GM21447 (cell line): ENCODE results near the gene CFAP97.
"Not testable (repeated sequence)": the region's sequence is repeated elsewhere in the genome, so short reads cannot be mapped to it uniquely, and the experiment has no call there.

Experiments
- ATAC-seq: cut with Tn5 transposase; IDR thresholded peaks from one replicate; pipeline ENCODE4 v1.9.1; 2021; ENCODE audit not compliant: unreplicated experiment

CFAP97 gene

DNA sequence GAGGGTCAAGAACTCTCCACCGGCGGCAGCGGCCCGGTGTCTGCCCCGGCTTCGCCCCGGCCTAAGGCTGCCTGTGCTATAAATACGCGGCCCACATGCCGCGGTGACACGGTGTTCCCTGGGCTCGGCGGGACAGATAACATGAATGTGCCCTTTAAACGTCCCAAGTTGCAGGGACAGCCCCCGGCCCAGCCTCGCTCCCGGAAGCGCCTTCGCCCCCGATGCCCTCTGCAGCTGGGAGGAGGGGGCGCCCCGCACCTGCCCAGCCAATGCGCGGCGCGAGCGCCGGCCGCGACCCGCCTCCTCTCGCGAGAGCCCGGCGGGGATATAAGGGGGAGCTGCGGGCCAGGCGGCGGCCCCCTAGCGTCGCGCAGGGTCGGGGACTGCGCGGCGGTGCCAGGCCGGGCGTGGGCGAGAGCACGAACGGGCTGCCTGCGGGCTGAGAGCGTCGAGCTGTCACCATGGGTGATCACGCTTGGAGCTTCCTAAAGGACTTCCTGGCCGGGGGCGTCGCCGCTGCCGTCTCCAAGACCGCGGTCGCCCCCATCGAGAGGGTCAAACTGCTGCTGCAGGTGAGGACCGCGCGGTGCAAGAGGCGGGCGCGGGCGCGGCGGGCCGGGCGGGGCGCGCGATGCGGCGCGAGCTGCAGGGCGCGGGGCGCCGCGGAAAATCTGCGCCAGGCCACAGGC is 60.7 kb downstream of the CFAP97 start, which contains the start of gene SLC25A4:
TSS of gene SLC25A4 (plus strand) at position 355 of the 689 bp plus-strand sequence. CDS start at position 462, 107 bp downstream.
- ATAC-seq, result peak; percentile 91

- ATAC-seq, result no peak
Measured at GRCh38 chr4:185142564-185142911, 61.3 kb downstream of the CFAP97 start.

GRCh38 chr4:185141777-185142176 is 62.0 kb downstream of the CFAP97 start:
- ATAC-seq, result no peak

GRCh38 chr4:185139736-185140135 is 64.1 kb downstream of the CFAP97 start:
- no peak for ATAC-seq

- no peak for ATAC-seq
Measured at GRCh38 chr4:185138161-185138560, 65.6 kb downstream of the CFAP97 start.

DNA sequence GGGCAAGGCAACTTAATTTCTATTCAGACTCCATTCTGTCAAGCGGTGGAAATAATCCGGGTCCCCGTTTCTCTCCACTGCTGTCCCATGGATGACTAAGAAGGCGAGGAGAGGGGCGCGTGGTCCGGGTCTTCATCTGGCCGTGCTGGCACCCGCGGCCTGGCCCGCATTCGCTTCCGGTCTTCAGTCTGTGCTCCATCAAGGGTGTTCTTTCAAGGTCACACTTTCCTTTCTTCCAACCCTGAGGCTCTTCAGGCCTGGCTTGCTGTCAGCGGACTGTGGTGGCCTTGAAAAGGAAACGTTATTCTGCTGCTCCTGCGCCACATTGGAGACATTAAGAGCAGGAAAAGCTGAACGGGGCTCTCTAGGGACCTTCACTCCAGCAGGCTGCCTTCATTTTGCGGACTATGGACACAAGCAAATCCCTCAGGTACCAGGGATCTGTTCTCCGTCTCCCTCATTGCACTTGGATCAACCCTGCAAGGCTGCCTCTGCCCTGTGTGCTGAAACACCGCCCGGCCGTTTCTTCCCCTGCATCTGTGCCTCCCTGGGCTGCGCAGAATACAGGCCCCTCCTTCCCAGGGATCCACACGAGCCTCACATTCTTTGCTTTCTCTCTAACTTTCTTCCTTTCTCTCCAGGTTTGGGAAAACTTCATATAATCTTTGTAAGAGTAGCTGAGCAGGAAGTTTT is 66.4 kb downstream of the CFAP97 start:
- no peak for ATAC-seq

DNA sequence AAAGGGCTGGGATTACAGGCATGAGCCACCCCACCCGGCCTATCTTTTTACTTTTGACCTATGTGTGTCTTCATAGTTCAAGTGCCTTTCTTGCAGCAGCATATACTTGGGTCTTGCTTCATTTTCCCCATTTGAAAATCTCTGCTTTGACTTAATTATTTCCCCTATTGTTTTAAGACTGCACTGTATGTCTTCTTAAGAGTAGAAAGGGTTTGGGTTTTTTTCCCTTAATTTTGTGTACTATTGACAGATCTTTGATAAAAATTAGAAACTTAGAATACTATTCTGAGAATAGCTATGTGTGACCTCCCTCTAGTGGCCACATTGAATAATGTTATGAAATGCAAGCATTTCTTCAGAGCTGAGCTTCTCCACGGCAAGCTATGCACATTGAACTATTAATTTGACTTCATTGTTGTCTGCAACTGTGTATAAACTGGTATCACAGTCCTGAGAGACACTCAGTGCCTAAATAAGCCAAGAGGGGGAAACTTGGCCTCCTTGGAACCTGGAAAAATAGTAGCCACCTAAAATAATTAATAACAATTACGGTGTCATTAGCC is 69.4 kb downstream of the CFAP97 start:
- peak; percentile 57 for ATAC-seq

- peak; percentile 55 for ATAC-seq
Measured at GRCh38 chr4:185128272-185129119, 75.3 kb downstream of the CFAP97 start.

DNA sequence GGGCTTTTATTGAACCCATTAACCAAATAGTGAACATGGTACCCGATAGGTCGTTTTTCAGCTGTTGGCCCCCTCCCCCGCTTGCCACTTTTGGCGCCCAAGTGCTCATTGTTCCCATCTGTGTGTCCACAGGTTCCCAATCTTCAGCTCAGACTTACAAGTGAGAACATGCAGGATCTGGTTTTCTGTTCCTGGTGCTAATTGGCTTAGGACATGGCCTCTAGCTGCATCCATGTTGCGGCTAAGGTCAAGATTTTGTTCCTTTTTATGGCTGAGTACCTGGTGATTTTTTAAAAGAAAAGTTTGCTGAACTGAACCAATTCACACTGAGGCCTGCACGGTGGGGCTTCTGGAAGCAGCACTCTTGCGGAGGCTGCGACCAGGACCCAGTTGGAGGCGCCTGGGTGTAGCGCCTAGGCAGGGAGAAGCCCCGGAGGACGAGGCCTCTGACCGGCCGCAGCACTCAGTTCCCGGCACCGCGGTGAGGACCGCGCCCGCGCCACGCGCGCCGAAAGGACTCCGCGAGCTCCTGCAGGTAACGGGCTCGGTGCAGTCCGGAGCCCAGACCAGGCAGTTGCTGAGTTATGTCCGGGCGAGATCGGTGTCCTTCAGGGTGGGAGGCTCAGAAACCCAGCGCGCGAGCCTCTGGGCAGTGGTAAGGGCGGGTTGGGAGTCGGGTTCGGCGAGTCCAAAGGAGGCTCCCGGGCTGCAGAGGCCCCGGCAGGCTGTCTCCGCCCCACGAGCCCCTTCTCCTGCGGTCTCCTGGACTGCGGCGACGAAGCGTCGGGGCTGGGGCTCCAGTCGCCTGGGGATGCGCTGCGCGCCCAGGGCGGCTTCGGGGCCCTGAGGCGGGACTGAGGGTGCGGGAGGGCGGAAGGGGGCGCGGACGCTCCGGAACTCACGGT is 76.5 kb downstream of the CFAP97 start:
- ATAC-seq, result no peak

- no peak for ATAC-seq
Measured at GRCh38 chr4:185124006-185124405, 79.8 kb downstream of the CFAP97 start.

DNA sequence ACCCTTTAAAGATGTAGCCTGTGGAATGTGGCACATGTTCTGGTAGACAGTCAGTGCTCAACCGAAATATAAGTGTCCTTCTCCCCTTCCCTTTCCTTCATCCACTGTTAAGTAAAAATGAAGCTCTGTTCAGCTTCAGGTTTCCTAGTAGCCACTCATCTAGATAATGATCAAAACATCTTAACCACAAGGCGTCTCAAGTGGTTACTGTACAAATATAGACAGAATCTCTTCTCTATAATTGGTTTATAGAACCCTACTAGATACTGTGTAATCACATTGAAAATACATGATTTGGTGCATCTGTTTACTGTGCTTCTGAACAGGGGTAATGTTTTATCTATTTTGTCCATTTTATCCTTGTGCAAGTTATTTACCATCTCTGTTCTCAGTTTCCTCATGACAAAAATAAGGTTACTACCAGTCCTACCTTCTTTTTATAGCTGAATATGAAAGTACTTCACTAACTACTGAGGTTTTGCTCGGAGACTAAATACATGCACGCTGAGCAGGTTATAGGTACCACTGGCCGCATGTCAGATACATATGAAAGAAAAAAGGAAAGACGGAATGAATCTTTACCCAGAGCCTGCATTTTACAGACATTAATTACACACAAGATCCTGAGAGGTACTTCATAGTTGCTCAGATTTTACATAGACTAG is 81.0 kb downstream of the CFAP97 start:
- ATAC-seq, result peak; percentile 57

GRCh38 chr4:185120631-185120946 is 83.2 kb downstream of the CFAP97 start:
- ATAC-seq, result no peak

- ATAC-seq, result no peak
Measured at GRCh38 chr4:185119927-185120630, 83.7 kb downstream of the CFAP97 start.

- ATAC-seq, result not testable (repeated sequence)
Measured at GRCh38 chr4:185119467-185119866, 84.3 kb downstream of the CFAP97 start.

GRCh38 chr4:185118876-185119275 is 84.9 kb downstream of the CFAP97 start:
- no peak for ATAC-seq

DNA sequence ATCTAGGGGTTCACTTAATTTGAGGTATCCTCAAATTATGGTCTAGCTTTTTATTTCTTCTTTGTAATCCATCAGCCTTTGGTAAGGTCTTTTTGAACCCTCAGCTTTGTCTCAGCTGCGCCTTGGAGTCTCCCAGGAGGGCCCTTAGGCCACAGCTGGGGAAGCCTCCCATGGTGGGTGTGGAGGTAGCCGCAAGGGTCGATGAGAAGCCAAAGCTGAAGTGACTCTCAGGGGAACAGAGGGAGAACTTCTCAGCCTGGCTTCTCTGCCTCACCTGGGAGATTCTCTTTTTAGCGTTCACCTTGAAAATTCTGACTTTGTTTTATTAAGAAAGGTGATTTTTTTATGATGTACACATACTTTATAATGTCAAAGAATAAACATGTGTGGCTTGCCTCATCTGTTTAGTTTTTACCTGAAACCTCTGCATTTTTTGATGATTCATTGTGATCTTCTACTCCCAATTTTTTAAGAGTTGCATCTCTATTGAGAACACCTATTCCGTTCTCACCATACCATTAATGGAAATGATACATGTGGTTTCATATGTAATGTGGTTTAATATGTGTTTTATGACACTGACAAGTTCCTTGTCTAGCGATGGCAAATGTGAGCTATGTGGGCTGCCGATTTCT is 86.4 kb downstream of the CFAP97 start:
- no peak for ATAC-seq

GRCh38 chr4:185115827-185116232 is 88.0 kb downstream of the CFAP97 start:
- no peak for ATAC-seq

DNA sequence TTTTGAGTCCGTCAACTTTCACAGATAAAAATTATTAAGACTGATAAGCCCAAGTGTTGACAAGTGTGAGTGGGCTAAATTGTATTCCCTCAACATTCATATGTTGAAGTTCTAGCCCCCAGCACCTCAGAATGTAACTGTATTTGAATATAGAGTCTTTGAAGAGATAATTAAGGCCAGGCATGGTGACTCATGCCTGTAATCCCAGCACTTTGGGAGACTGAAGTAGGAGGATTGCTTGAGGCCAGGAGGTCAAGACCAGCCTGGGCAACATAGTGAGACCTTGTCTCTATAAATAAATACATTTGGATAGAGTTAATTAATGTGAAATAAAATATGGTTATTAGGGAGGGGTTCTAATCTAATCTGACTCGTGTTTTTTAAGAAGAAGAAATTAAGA is 90.5 kb downstream of the CFAP97 start:
- ATAC-seq, result no peak

DNA sequence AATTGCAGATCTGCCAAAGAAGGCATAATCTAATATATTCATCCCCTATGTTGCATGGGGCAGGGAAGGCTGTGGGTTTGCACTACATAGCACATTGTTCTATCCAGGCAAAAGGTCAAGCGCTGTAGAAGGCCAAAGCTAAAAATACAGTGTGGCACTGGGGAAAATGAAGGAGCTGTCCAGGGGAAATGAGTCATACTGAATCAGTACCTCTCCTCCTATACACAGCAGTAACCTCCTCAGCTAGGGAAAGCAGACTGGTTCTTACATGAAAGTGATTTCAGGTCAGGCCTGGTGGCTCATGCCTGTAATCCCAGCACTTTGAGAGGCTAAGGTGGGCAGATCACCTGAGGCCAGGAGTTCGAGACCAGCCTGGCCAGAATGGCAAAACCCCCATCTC is 91.7 kb downstream of the CFAP97 start:
- ATAC-seq, result no peak
